Glutamatergic neuron (in vitro differentiated cells): ENCODE measurements around the gene PGF. TPM values are rescaled to one million over a fixed set of nuclear protein-coding genes. Genes with fewer than 3 reads are reported as not detected.

Experiments
- DNase-seq: peaks from one replicate; pipeline ENCODE4 v3.0.0; 2022
- H3K27ac Mint-ChIP-seq: one replicate; pipeline ENCODE4 v1.8.0; 2020; ENCODE audit warnings: mild to moderate bottlenecking, mixed read lengths, inconsistent platforms; ENCODE audit not compliant: unreplicated experiment
- H3K27me3 Mint-ChIP-seq: one replicate; pipeline ENCODE4 v1.8.0; 2020; ENCODE audit warnings: mild to moderate bottlenecking, moderate library complexity, mixed read lengths, inconsistent platforms; ENCODE audit not compliant: unreplicated experiment
- H3K36me3 Mint-ChIP-seq: one replicate; pipeline ENCODE4 v1.8.0; 2020; ENCODE audit warnings: mild to moderate bottlenecking, mixed read lengths, inconsistent platforms; ENCODE audit not compliant: unreplicated experiment
- H3K4me1 Mint-ChIP-seq: one replicate; pipeline ENCODE4 v1.8.0; 2020; ENCODE audit warnings: mild to moderate bottlenecking, low read depth, mixed read lengths, inconsistent platforms; ENCODE audit not compliant: unreplicated experiment
- H3K4me3 Mint-ChIP-seq: one replicate; pipeline ENCODE4 v1.8.0; 2020; ENCODE audit warnings: mild to moderate bottlenecking, mixed read lengths, inconsistent platforms; ENCODE audit not compliant: unreplicated experiment
- H3K9me3 Mint-ChIP-seq: one replicate; pipeline ENCODE4 v1.8.0; 2020; ENCODE audit warnings: mild to moderate bottlenecking, moderate library complexity, mixed read lengths, inconsistent platforms; ENCODE audit not compliant: unreplicated experiment
- CTCF ChIP-seq: fragments of 200-600 bp; sonication (generic); IDR thresholded peaks from one replicate; pipeline ENCODE4 v1.5.0; 2021; ENCODE audit not compliant: partially characterized antibody, unreplicated experiment
- total RNA-seq: library from RNA; stranded (reverse); fragmentation: NEBNext Ultra II Directional; extraction: Animal tissue kit (Norgen Biotek cat#: 25700); gene quantifications from one replicate; pipeline ENCODE4 v1.2.1, GENCODE V29; 2021; ENCODE audit not compliant: unreplicated experiment

Gene PGF
- total RNA-seq, 1 donor from 2014 or later: 7.9 TPM

DNA sequence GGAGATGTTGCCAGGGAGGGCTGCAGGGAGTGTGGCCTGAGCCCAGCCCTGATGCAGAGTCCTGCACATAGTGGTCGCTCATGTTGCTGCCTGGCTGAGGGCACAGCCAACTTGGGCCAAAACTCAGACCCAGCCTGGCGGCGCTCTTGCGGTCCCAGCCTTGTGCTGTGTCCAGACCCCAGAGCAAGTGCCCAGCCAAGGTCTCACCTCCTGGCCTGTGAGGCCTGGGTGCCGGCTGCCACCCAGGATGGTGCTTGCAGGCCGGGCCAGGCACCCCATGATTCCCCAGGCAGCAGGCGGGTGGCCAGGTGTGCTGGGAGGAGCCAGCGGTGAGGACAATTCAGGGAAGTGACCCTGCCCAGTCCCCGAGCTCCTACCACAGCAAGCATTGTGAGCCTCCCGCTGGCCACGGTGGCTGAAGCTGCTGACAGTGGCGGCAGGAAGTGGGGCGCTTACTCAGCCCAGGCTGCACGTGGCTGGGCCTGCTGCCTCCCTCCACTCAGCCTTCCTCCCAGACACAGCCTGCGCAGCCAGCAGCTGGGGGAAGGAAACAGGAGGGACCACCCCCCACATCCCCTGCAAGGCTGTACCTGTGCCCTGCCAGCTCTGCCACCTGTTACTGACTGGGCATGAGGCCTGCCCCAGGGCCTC lies 17.7 kb upstream of the PGF start:
- DNase-seq: no peak
- H3K27me3 Mint-ChIP-seq: peaks cover 4% of the 10 kb centered on the region
- H3K27ac Mint-ChIP-seq: peak overlapping the region; percentile 8
- H3K9me3 Mint-ChIP-seq: peaks cover 9% of the 10 kb centered on the region
- peaks cover 25% of the 10 kb centered on the region for H3K4me1 Mint-ChIP-seq
- no peaks in the 10 kb centered on the region for H3K36me3 Mint-ChIP-seq
- no peak overlapping the region for H3K4me3 Mint-ChIP-seq
- no peak for TF ChIP-seq CTCF

GRCh38 chr14:74968811-74969210 lies 13.4 kb upstream of the PGF start:
- peaks cover 7% of the 10 kb centered on the region for H3K4me1 Mint-ChIP-seq
- H3K27ac Mint-ChIP-seq: no peak overlapping the region

GRCh38 chr14:74965486-74966153 lies 10.2 kb upstream of the PGF start:
- Mint-ChIP-seq H3K4me3 (no peak overlapping the region), H3K9me3 (peaks cover 2% of the 10 kb centered on the region), H3K27ac (no peak overlapping the region), H3K4me1 (peaks cover 6% of the 10 kb centered on the region), H3K36me3 (peaks cover 6% of the 10 kb centered on the region), H3K27me3 (peaks cover 8% of the 10 kb centered on the region)
- DNase-seq: no peak
- no peak for TF ChIP-seq CTCF

More at GRCh38 chr14:74968811-74969210, 13.4 kb upstream of the PGF start:
- Mint-ChIP-seq H3K36me3 (peaks cover 6% of the 10 kb centered on the region), H3K9me3 (no peaks in the 10 kb centered on the region), H3K27me3 (peaks cover 5% of the 10 kb centered on the region), H3K4me3 (no peak overlapping the region)
- no peak for DNase-seq
- no peak for TF ChIP-seq CTCF

DNA sequence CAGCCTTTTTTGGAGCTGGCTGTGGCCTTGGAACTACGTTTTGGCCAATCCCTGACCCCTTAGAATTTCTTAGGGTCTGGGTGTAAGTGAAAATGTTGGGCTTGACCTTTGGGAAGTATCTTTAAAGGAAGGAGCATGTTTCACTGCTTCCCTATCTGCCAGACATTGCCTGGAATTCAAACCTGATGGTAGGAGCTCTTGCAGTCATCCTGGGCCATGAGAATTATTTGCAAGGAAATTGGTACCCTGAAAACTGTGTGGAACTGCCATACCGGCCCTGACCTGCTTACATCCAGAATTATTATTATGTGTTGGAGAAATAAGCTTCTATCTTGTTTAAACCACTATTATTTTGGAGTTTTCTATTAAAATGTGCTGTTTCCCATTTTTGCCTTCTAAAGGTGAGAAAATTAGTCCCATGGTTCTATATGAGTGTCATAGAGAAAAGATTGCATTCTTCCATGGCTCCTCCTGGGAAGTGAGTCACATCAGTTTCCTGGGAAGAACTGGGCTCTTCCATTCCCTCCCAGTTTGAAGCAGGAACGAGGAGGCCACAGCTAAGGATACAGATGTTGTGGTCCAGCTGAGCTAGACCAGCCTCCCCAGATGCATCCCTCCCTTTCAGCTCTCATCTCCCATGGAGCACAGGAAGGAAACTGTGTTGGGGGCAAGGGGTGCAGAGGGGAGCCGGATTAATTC lies 9.5 kb upstream of the PGF start:
- Mint-ChIP-seq H3K9me3 (peaks cover 2% of the 10 kb centered on the region), H3K27ac (no peak overlapping the region), H3K4me3 (no peak overlapping the region), H3K36me3 (peaks cover 6% of the 10 kb centered on the region), H3K4me1 (peaks cover 4% of the 10 kb centered on the region), H3K27me3 (peaks cover 8% of the 10 kb centered on the region)
- no peak for TF ChIP-seq CTCF
- no peak for DNase-seq
